Right lobe of liver (tissue), 6 donors: Measurements from ENCODE around the gene GBGT1. TPM values are rescaled to one million over a fixed set of nuclear protein-coding genes. Genes with fewer than 3 reads are reported as not detected.
A peak's percentile ranks its signal among the peaks of the same experiment; 100 is the strongest.

Experiments used
- ATAC-seq, 4 donors: fragments of 200-7000 bp; cut with Tn5 transposase; one replicate each; pipeline ENCODE4 v1.9.1; 2020; ENCODE audit warnings: mild to moderate bottlenecking in 4 of 4, moderate library complexity in 4 of 4
- DNase-seq, 3 donors: peaks; one replicate each; pipeline ENCODE4 v3.0.0-alpha.2; 2020
- H3K27ac ChIP-seq, 3 donors: fragments of 200-600 bp; one replicate each; pipeline ENCODE4 v1.8.0; 2022
- H3K27me3 ChIP-seq, 2 donors: fragments of 200-600 bp; one replicate each; pipeline ENCODE4 v1.8.0; 2022
- H3K36me3 ChIP-seq, 4 donors: fragments of 200-600 bp; sonication (generic) in 1 of 4; one replicate each; pipeline versions ENCODE4 v1.5.1 to v1.8.0; 2017 to 2022; ENCODE audit warnings: control low read depth in 1 of 4
- H3K4me1 ChIP-seq, 4 donors: fragments of 200-600 bp; sonication (generic) in 1 of 4; one replicate each; pipeline versions ENCODE4 v1.5.1 to v1.8.0; 2017 to 2022; ENCODE audit warnings: control low read depth in 1 of 4
- H3K4me3 ChIP-seq, 3 donors: fragments of 200-600 bp; one replicate each; pipeline ENCODE4 v1.8.0; 2022
- H3K9me3 ChIP-seq, 4 donors: fragments of 200-600 bp; sonication (generic) in 1 of 4; one replicate each; pipeline versions ENCODE4 v1.5.1 to v1.8.0; 2017 to 2022; ENCODE audit warnings: control low read depth in 1 of 4
- CTCF ChIP-seq, 4 donors: fragments of 200-600 bp in 3 of 4; fragments of 450-650 bp in 1 of 4; IDR thresholded peaks; one replicate each; pipeline versions ENCODE4 v1.5.1 to v1.8.0; 2016 to 2022; ENCODE audit warnings: antibody characterized with exemption in 4 of 4, mild to moderate bottlenecking in 2 of 4
- POLR2A ChIP-seq: fragments of 450-650 bp; IDR thresholded peaks from one replicate; pipeline ENCODE4 v1.6.1; 2017; ENCODE audit warnings: antibody characterized with exemption, mild to moderate bottlenecking
- WGBS: methylation state at CpG from one replicate; pipeline ENCODE4 v1.1.6; 2018; ENCODE audit warnings: low coverage, low lambda C conversion rate; ENCODE audit not compliant: insufficient coverage; ENCODE audit errors: missing lambda C conversion rate; 5-methylcytosine and 5-hydroxymethylcytosine counted together
- intact Hi-C, 2 donors: fragments of 100-400 bp; cut with DNase I; formaldehyde crosslinking; loops; one replicate each; pipeline versions ENCODE4 v1.11.2 to v1.14.1; 2022
- total RNA-seq, 6 experiments: library from RNA; depleted of rRNA in 2 of 6; stranded (reverse); fragments of >200 nt in 2 of 6; fragmentation: NEBNext Ultra II Directional in 3 of 6; extraction: Animal tissue kit (Norgen Biotek cat#: 25700) in 3 of 6; gene quantifications; one replicate each; pipeline versions ENCODE4 v1.1.0 to v1.2.4, GENCODE V29; 2016 to 2023
- donor health status: DM: no; HTN: yes; CAD: no.
- donor health status: DM: no; HTN: no; CAD: no.
- donor health status: DM: no; HTN: no; CAD: no.
- donor health status: DM: no; HTN: yes; CAD: no.
- donor health status: DM: no; HTN: yes; CAD: no.

Gene GBGT1
- total RNA-seq, 6 experiments from 2014 or later: 0.68 to 3.7 (median 1.9) TPM

- no peak for TF ChIP-seq CTCF (IDR thresholded peaks at IDR 0.05)
- no peak for TF ChIP-seq POLR2A
- Histone ChIP-seq H3K36me3 (no peaks in the 10 kb centered on the region), H3K27me3 (no peaks in the 10 kb centered on the region), H3K4me1 (peaks cover 2 to 39% (median 13%) of the 10 kb centered on the region in 4 donors), H3K4me3 (no peak overlapping the region), H3K27ac (peak overlapping the region in 2 of 3 donors; percentile 12 to 77), H3K9me3 (no peaks in the 10 kb centered on the region)
- no peak for ATAC-seq
- intact Hi-C loops: no loop called here
- no peak for DNase-seq
- WGBS: 57% methylated on average over 3 of the region's 4 CpGs
Measured at GRCh38 chr9:133122605-133122934, 41.1 kb downstream of the GBGT1 start.

GRCh38 chr9:133121915-133122550, 41.7 kb downstream of the GBGT1 start:
- Histone ChIP-seq H3K27me3 (no peaks in the 10 kb centered on the region), H3K9me3 (no peaks in the 10 kb centered on the region), H3K36me3 (no peaks in the 10 kb centered on the region), H3K27ac (peak overlapping the region in 2 of 3 donors; percentile 65 to 77), H3K4me1 (peaks cover 2 to 36% (median 11%) of the 10 kb centered on the region in 4 donors), H3K4me3 (no peak overlapping the region)
- intact Hi-C loops: no loop called here
- TF ChIP-seq POLR2A (no peak), CTCF (IDR thresholded peaks at IDR 0.05) (no peak)
- DNase-seq (peak in 1 of 3 donors; percentile 51), ATAC-seq (no peak)
- 80% methylated on average over 1 of the region's 8 CpGs for WGBS

GRCh38 chr9:133121198-133121914, 42.4 kb downstream of the GBGT1 start, which contains the start of gene RALGDS:
TSS of gene RALGDS (minus strand) at chr9:133121240. CDS start at chr9:133121154, 86 bp downstream.
- WGBS: 27% methylated on average over 13 of the region's 53 CpGs
- ATAC-seq (peak; percentile 80 to 91 (median 89)), DNase-seq (peak; percentile 93 to 94 (median 94))
- Histone ChIP-seq H3K9me3 (no peaks in the 10 kb centered on the region), H3K27me3 (no peaks in the 10 kb centered on the region), H3K36me3 (no peaks in the 10 kb centered on the region), H3K4me3 (peak within 1 kb of the TSS; percentile 65 to 86 (median 70)), H3K27ac (peak within 1 kb of the TSS; percentile 72 to 86 (median 77)), H3K4me1 (peaks cover 0 to 29% (median 6%) of the 10 kb centered on the region in 4 donors)
- TF ChIP-seq POLR2A: no peak
- no peak for TF ChIP-seq CTCF (IDR thresholded peaks at IDR 0.05)
- intact Hi-C loops: no loop called here

GRCh38 chr9:133120501-133121197, 43.1 kb downstream of the GBGT1 start:
- intact Hi-C loops: no loop called here

More at GRCh38 chr9:133120501-133121197, 43.1 kb downstream of the GBGT1 start:
- 14% methylated on average over 1 of the region's 66 CpGs for WGBS
- Histone ChIP-seq H3K9me3 (no peaks in the 10 kb centered on the region), H3K27ac (peak overlapping the region; percentile 63 to 86 (median 72)), H3K4me3 (peak overlapping the region; percentile 65 to 86 (median 70)), H3K4me1 (peaks cover 0 to 22% (median 3%) of the 10 kb centered on the region in 4 donors), H3K27me3 (no peaks in the 10 kb centered on the region), H3K36me3 (no peaks in the 10 kb centered on the region)
- peak; percentile 44 for TF ChIP-seq POLR2A
- no peak for TF ChIP-seq CTCF (IDR thresholded peaks at IDR 0.05)
- DNase-seq (no peak), ATAC-seq (peak in 1 of 4 donors; percentile 5)
